HFFc6 (cell line): Measurements from ENCODE around the gene RAD9A. TPM values are rescaled to one million over a fixed set of nuclear protein-coding genes. Genes with fewer than 3 reads are reported as not detected.

Experiments used
- DNase-seq: peaks from one replicate; pipeline ENCODE4 v3.0.0-alpha.2; 2018
- H3K27ac Mint-ChIP-seq: 2 replicates; pipeline ENCODE4 v1.8.0; 2020; ENCODE audit warnings: mild to moderate bottlenecking, mixed read lengths
- H3K27me3 Mint-ChIP-seq: 2 replicates; pipeline ENCODE4 v1.8.0; 2021; ENCODE audit warnings: mild to moderate bottlenecking, moderate library complexity, mixed read lengths; ENCODE audit not compliant: insufficient read depth
- H3K36me3 Mint-ChIP-seq: 2 replicates; pipeline ENCODE4 v1.8.0; 2021; ENCODE audit warnings: low read depth, mixed read lengths
- H3K4me1 Mint-ChIP-seq: 2 replicates; pipeline ENCODE4 v1.8.0; 2020; ENCODE audit warnings: low read depth, mixed read lengths
- H3K4me3 Mint-ChIP-seq: 2 replicates; pipeline ENCODE4 v1.8.0; 2020; ENCODE audit warnings: mild to moderate bottlenecking, moderate library complexity, mixed read lengths
- H3K9me3 Mint-ChIP-seq: 2 replicates; pipeline ENCODE4 v1.8.0; 2020; ENCODE audit warnings: mild to moderate bottlenecking, mixed read lengths
- total RNA-seq, 6 experiments: library from RNA; stranded (reverse); fragmentation: NEBNext Ultra II Directional; extraction: Animal tissue kit (Norgen Biotek cat#: 25700); gene quantifications; 2 replicates in 1 of 6; 3 replicates in 5 of 6; pipeline ENCODE4 v1.2.3, GENCODE V29; 2021
- TF ChIP-seq, protein P1 (sequence below): fragments of 200-600 bp; sonication (generic); IDR thresholded peaks from 2 replicates; pipeline ENCODE4 v1.5.0; 2021; ENCODE audit warnings: antibody characterized with exemption, mild to moderate bottlenecking

Gene RAD9A
- total RNA-seq, 6 experiments from 2014 or later = 7.6 to 10.3 (median 8.8) TPM

DNA sequence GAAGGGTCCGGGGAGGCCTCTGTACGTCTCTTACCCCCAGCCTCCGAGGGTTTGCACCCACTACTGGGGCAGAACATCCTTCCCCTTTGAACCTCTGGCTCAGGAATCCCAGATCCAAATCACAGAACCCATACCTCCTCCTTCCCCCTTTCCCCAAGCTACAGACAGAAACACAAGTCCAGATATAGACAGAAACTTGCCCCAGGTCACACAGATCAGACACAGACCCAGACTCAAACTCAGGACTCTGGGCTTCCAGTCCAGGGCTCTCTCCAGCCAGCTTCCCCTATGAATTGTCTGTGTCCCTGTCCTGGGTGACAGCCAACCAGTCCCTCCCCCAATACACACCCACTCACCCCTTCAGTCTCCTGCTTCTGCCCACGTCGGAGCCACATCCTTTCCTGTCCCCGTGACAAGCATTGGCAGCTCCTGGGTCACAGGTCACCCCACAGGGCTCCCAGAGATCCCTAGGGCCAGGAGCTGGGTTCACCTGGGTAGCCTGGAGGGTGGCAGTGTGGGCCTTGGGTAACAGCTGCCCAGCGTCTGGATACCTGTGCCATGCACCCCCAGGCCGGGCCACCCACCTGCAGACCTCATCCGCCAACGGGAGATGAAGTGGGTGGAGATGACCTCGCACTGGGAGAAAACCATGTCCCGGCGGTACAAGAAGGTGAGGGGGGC lies 12.9 kb downstream of the RAD9A start:
- Mint-ChIP-seq H3K36me3 (peaks cover 7% of the 10 kb centered on the region; the same call in 1 of the 2 replicates), H3K27me3 (peaks cover 9% of the 10 kb centered on the region), H3K4me3 (no peak overlapping the region), H3K9me3 (no peaks in the 10 kb centered on the region), H3K4me1 (peaks cover 9% of the 10 kb centered on the region), H3K27ac (no peak overlapping the region)
- TF ChIP-seq, protein P1, sequence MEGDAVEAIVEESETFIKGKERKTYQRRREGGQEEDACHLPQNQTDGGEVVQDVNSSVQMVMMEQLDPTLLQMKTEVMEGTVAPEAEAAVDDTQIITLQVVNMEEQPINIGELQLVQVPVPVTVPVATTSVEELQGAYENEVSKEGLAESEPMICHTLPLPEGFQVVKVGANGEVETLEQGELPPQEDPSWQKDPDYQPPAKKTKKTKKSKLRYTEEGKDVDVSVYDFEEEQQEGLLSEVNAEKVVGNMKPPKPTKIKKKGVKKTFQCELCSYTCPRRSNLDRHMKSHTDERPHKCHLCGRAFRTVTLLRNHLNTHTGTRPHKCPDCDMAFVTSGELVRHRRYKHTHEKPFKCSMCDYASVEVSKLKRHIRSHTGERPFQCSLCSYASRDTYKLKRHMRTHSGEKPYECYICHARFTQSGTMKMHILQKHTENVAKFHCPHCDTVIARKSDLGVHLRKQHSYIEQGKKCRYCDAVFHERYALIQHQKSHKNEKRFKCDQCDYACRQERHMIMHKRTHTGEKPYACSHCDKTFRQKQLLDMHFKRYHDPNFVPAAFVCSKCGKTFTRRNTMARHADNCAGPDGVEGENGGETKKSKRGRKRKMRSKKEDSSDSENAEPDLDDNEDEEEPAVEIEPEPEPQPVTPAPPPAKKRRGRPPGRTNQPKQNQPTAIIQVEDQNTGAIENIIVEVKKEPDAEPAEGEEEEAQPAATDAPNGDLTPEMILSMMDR = no peak
- DNase-seq = no peak

DNA sequence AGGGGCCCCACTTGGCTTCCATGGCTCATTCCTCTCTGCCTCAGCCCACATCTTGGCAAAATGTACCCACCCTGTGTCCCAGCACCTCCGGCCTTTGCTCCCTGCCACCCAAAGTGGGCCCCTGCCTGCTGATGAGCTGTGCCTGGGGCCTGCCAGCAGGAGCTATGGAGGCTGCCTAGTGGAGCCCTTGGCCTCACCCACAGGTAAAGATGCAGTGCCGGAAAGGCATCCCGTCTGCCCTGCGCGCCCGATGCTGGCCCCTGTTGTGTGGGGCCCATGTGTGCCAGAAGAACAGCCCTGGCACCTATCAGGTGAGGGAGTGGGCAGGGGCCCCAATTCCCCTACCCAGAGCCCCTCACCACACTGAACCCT lies 13.4 kb downstream of the RAD9A start:
- Mint-ChIP-seq H3K4me3 (no peak overlapping the region), H3K4me1 (peaks cover 7% of the 10 kb centered on the region), H3K36me3 (peaks cover 6% of the 10 kb centered on the region; the same call in 1 of the 2 replicates), H3K27me3 (peaks cover 12% of the 10 kb centered on the region), H3K9me3 (no peaks in the 10 kb centered on the region), H3K27ac (no peak overlapping the region)
- DNase-seq = no peak
- TF ChIP-seq, protein P1 = no peak

DNA sequence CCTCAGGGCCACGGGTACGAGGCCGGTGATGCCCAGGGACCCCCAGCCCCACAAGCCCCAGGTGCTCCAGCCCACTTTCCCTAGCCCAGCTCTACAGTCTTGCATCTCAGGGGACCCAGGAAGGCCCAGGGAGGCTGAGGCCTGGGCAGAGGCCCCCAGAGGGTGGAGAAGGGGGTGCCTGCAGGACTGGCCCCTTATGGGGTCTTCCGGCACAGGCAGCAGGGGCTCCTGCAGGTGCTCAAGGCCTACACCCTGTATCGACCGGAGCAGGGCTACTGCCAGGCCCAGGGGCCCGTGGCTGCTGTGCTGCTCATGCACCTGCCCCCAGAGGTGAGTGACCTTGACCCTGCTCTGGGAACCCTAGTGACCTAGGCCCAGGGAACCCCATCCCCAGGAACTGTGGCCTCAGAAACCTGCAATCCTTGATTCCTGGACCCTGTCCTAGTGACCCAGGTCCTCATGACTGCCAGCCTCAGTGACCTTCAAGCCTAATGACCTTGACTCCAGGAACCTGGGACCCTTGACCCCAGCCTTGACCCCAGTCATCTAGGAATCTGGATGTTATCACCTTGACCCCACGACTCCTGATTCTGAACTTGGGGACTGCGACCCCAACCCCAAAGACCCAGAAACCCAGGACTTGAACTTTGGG lies 14.0 kb downstream of the RAD9A start:
- Mint-ChIP-seq H3K27ac (no peak overlapping the region), H3K9me3 (no peaks in the 10 kb centered on the region), H3K27me3 (peaks cover 13% of the 10 kb centered on the region), H3K36me3 (no peaks in the 10 kb centered on the region), H3K4me1 (0 out of 2 replicates have a peak, but pooled peaks cover under 1% of the 10 kb centered on the region), H3K4me3 (no peak overlapping the region)
- TF ChIP-seq, protein P1 = no peak
- DNase-seq = no peak

DNA sequence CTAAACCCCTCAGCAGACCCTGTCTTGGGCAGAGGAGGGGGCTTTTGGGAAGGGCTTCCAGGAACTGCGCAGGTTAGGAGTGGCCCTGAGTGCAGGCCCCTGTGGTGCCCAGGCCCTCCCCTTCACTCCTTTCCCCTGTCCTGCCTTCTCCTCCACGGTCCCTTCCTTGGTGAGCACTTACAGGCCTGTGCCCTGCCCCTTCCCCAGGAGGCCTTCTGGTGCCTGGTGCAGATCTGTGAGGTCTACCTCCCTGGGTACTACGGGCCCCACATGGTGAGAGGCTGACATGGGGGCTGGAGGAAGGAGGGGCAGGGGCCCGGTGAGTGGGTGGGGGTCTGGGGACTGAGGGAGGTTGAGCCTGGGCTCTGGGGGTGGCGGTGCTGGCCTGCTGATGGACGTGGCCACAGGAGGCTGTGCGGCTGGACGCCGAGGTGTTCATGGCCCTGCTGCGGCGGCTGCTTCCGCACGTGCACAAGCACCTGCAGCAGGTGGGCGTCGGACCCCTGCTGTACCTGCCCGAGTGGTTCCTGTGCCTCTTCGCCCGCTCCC lies 14.7 kb downstream of the RAD9A start:
- Mint-ChIP-seq H3K27ac (no peak overlapping the region), H3K4me3 (no peak overlapping the region)
- no peak for DNase-seq

GRCh38 chr11:67406969-67407687 lies 15.3 kb downstream of the RAD9A start:
- Mint-ChIP-seq H3K9me3 (no peaks in the 10 kb centered on the region), H3K4me1 (no peaks in the 10 kb centered on the region), H3K27me3 (peaks cover 18% of the 10 kb centered on the region), H3K4me3 (no peak overlapping the region), H3K27ac (no peak overlapping the region), H3K36me3 (no peaks in the 10 kb centered on the region)
- DNase-seq = no peak
- TF ChIP-seq, protein P1 = no peak; the same call in 1 of the 2 replicates

More for the DNA sequence above, 14.7 kb downstream of the RAD9A start:
- no peaks in the 10 kb centered on the region for H3K9me3 Mint-ChIP-seq
- H3K4me1 Mint-ChIP-seq = no peaks in the 10 kb centered on the region
- H3K27me3 Mint-ChIP-seq = peaks cover 14% of the 10 kb centered on the region
- TF ChIP-seq, protein P1 = no peak
- no peaks in the 10 kb centered on the region for H3K36me3 Mint-ChIP-seq
